Fibroblast of skin of left biceps (primary cell): Measurements from ENCODE around the gene REG4.
"Not testable (repeated sequence)": the region's sequence is repeated elsewhere in the genome, so short reads cannot be mapped to it uniquely, and the experiment has no call there.

ENCODE experiments used
- DNase-seq, 2 experiments: peaks; one replicate each; pipeline ENCODE4 v3.0.0-alpha.2; 2013; ENCODE audit warnings: low read depth in 2 of 2

REG4 gene

DNA sequence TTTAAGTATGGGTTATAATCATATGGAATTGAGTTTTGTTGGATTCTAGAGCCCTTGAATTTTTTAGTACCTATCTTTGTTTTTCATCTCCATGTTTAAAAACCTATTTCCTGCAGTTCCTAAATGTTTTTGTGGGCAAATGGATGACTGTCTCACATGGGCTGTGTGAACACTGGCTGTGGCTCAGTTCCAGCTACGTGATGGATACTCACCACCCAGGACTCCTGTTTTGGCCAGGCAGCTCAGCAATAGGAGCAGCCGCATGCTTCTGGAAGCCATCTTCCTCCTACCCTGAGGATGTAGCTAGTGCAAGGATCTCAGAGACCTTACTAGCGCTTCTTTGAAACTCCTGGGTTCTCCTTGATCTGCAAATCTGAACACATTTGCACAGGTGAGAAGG lies 2.8 kb downstream of the REG4 start:
- no peak for DNase-seq

DNA sequence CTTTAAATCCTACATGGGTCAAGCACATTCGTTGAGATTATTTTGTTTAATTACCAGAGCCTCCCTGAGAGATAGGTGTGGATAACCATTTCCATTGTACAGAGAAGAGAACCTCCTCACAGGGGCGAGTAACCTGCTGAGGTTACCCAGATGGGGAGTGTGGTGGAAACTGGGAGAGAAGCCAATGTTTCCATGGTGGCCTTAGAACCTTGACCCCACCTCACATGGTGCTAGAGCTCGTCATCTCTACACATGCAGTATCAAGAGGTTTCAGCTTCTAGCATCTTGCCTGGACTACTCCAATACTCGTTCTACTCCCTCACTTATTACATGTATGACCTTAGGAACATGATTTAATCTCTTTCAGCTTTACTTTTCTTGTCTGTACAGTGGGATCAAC lies 4.8 kb downstream of the REG4 start:
- DNase-seq: no peak

DNA sequence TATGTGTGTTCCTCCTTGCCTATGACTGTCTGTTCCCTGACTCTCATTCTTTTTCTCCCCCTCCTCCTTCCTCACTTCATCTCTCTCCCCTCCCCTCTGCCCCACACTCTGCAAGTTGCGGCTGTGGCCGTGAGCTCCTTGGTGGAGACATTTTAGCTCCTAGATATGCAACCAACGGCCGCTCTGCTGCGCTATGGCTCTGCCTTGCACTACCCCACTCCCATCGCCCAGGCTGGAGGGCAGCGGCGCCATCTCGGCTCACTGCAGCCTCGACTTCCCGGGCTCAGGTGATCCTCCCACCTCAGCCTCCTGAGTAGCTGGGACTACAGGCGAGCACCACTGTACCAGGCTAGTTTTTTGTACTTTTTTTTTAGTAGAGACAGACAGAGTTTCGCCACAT lies 5.5 kb downstream of the REG4 start:
- DNase-seq: no peak

DNA sequence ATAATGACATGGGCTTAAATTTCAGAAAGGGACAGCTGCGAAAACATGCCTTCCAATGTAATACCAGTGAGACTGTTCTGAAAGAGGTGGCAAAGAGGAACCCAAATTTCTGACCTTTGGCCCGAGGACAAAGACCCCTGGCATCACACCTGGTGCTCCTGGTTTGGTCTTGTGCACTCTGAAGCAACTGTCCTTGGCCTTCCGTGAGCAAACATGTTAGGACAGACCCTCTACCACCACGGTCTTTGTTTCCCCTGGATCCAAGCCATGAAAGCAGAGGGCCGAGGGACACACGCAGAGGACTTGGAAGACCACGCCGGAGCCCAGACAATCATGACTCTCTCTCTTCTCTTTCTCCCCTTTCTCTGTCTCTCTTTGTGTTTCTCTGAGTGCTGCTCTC lies 6.0 kb downstream of the REG4 start:
- no peak for DNase-seq

DNA sequence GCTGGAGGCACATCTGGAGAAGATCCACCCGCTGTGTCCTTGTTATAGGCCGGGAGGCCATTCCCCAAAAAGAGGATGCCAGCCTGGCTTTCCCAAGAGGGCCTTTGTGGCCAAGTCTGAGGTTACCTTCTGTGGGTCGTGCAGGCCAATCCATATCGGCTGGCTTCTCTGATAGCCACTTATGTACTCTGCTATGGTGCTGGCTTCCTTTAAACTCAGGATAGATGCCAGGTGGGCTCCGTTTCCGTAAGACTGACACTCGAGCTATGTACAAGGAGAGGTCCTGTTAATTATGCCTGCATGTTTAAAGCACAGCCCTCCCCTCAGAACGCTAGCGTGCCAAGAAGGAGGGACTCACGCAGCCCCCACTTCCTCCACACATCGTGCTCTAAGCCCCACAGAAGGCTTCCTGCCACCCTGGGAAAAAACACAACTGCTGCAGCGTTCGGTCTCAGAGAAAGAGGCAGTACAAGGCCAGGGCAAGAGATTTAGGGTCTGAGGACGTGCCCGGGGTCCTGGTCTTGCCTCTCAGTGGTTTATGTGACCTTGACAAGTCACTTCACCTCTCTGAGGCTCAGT lies 11.6 kb downstream of the REG4 start:
- no peak for DNase-seq

DNA sequence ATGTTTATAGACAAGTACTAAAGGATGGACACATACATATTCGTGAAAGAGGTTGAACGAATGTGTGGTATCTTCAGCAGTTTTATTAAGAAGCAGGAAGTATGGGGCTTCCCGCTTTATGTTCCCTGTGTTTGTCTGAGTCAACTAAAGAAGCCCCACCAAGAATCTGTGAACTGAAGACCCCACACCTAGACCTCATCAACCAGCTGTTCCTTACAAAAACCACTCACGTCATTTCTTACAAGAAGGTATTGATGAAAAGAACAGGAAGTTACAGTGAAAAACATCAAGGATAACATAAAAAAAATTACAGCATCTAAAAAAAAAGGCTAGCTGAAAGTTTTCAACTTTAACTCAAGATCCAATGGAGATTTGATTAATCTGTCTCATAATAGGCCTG lies 12.3 kb downstream of the REG4 start:
- no peak for DNase-seq

DNA sequence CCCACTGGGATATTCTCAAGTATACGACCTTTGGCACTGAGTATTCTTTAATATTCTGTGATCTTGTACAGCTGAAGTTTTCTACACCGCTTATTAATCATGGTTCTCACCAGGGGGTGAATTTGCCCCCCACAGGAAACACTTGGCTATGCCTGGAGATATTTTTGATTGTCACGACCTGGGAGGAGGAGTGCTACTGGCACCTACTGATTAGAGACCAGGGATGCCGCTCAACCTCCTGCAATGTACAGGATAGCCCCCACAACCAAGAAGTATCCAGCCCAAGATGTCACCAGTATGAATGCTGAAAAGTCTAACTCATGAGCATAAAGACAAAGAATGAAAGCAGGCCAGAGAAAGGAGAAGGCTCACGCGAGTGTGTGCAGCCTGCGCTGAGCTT lies 13.7 kb downstream of the REG4 start:
- DNase-seq: no peak

DNA sequence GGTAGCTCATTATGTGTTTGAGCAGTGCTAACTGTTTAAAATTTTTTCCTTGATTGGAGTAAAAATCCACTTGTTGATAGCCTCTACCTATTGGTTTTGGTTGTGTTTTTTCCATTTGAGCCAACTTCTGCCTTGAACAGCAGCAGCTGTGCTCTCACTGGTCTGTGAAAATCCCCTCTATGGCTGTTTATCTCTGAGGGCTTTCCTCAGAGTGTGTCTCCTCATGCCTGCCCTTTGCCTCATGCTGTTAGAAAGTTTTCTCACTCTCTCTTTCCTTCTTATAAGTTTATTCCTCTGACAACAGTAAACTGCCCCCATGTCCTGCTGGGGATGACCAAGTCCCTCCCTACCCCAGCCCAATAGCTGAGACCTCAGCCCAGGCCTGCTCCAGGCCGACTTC lies 14.1 kb downstream of the REG4 start:
- DNase-seq: no peak

DNA sequence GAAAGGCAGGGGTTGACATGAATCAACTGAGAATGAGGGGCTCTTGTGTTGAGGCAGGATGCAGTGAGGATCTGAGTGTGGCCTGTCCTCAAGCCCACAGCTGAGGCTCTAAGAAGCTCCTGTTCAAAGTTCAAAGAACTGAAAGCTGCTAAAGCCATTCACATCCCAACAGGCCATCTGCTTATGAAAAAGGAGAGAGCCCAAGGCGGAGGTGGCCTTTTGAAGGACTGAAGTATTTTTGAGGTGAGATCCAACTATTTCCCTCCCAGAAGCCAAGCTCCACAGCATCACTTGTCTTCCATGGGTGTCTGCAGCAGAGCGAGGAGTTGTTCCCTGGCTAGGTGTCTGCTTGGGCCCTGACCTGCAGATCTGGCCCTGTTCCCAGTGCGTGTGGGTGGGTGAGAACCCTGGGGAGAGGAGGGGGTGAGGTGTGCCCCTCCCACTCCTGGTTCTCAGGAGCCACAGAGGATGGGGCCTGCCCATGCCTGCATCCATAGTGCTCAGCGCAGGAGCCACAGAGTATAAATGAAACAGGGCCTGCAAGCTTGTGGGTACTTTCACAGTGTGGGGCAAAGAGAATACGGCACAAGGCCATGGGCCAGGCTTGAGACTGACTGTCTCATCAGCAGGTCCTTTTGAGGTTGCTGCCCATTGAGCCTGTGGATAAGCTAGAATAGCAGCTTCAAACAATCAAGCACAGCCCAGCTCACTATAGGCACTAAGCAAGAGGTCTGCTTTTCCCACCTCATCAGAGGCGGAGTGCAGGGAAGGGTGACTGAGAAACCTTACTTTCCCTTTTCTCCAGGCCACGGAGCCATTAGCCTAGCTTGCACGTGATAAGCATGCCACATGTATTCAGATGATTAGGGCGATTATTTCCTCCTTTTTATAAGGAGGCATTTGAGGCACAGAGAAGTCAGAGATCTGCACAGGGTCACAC lies 15.7 kb downstream of the REG4 start:
- no peak for DNase-seq

DNA sequence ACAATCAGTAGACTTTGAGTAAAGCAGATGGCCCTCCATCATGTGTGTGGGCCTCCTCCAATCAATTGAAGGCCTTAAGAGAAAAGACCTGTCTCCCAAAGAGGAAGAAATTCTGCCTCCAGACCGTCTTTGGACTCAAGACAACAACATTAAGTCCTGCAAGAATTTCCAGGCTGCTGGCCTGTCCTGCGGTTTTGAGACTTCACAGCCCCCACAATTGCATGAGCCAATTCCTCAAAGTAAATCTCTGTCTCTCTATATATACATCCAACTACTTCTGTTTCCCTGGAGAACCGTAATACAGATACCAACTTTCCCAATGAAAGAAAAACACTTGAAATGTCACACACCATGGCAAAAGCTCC lies 16.4 kb downstream of the REG4 start:
- DNase-seq: no peak

DNA sequence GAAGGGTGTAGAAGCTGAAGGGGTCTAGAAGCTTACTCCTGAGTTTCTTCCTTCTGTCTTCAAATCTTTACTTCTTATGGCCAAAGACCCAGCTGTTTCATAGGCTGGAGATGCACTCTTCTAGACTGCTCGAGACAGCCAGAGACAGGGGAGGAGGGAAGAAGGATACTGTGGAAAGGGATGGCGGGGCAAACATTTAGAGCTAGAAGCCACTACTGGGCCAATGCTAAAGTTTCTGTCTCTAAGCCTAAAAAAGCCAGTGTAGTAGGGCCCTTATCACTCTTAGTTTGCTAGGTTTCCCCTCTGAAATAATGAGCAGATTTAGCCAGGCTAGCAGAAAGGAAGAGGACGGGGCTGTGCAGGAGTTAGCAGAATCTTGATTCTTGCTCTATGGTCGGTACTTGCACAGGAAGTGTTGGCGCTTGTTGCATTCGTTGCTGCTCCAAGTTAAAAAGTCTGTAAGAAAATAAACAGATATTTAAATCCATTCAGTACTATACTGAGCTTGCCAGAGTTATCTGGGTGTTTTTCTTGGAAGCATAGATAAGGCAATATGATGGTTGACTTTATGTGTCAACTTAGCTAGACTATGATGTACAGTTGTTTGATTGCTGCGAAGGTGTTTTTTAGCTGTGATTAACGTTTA lies 16.9 kb downstream of the REG4 start:
- DNase-seq: no peak

DNA sequence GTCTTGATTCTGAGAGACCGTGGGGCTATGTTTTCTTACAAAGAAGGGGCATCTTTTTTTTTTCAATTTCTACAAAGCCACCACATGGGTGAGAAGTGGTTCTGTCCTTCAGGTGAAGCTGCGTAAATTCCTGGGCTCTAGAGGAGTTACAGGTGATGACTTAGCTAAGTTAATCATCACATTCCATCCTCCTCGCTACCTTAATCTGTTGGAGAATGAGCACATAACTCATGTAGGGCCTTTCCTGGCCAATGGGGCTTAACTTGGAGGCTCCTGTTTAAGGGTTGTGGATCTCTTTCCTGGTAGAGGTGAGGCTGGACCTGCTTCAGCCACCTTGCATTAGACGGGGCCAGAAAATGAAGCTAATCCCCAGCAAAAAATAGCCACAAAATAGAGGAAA lies 19.9 kb downstream of the REG4 start:
- DNase-seq: no peak

DNA sequence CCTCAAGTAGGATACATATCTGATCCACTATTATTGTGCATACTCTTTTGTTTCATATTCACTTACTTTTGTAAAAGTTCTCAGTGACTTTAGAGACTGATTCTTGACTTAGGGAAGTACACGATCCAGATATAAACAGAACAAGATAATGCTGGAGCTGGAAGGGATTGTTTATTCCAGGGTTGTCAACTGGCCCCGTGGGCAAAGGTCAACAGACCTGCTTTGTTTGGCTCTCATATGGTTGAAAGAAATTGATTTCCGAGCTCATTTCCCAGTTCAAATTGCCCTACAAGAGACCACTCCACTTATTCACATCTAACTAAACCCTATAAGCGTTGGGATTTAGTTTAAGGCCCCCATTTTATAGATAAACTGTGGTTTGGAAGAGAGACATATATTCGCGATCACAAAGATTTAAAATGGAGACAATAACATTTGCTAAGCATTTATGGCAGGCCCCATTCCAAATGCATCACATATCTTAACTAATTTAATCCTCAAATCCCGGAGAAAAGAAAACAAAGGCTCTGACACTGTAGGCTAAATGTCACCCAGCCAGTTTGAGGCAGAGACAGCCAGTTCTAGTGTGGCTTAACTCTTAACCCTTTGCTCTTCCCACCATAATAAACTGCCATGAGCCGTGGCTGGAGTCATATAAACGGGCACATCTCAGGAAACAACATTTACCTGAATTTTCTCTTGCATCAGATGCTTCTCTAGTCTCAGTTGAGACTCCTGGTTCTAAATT lies 20.6 kb downstream of the REG4 start:
- DNase-seq: no peak

DNA sequence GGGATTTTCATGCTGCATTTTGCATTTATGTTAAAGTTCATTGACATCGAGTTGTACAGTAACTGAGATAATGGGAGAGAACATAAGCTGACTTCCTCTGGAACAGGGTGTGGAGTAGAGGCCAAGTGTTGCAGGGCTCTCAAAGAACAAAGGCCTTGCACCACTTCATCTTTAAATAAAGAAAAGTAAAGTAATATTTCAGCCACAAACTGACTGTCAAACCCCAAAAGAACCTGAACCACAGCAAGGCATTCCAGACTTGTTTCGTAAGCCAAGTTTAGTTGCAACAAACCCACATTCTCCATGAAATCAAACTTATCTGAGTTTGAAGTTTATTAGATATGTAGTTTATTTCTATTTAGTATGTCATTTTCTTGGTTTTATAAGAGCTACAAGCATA lies 23.5 kb downstream of the REG4 start:
- DNase-seq: no peak

DNA sequence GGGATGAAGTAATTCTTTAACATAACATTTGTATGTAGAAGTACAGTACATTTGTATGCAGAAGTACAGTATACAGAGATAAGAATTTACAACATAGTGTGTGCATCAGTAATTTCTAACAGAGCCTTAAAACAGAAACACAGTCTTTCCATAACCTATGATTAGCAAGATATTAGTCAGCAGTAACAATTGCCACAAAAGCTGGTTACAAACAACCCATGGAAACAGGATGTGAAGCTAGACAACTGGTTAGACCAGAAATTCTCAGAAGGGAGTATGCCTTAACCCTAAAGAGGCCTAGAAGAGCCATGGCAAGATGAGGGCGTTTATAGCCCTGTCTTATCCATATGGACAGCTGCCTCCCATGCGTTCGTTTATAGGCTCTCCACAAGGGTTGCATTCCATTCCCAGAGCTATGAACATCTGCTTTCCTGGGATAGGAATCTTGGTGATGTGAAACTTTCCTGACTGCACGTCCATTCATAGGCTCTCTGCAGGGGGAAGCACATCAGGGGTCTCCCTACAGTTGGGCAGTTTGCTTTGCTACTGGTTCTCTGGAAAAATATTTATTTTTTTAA lies 24.7 kb downstream of the REG4 start:
- not testable (repeated sequence) for DNase-seq

DNA sequence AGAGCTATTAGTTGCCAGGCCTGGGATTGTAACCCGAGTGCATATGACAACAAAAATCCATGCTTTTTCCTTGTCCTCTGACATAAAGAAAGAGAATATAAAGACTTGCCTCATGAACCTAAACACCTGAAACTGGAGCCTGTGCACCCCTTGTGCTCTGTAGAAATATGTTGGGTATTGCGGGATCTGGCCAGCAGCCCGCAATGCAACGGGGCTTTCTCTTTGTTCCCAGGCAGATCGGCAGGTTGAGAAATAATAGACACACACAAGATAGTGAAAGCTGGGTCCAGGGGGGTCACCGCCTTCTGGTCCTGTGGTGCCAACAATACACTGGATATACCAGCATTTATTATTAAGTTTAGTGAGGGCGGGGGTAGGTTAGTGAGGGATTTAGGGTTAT lies 25.2 kb downstream of the REG4 start:
- DNase-seq: not testable (repeated sequence)

DNA sequence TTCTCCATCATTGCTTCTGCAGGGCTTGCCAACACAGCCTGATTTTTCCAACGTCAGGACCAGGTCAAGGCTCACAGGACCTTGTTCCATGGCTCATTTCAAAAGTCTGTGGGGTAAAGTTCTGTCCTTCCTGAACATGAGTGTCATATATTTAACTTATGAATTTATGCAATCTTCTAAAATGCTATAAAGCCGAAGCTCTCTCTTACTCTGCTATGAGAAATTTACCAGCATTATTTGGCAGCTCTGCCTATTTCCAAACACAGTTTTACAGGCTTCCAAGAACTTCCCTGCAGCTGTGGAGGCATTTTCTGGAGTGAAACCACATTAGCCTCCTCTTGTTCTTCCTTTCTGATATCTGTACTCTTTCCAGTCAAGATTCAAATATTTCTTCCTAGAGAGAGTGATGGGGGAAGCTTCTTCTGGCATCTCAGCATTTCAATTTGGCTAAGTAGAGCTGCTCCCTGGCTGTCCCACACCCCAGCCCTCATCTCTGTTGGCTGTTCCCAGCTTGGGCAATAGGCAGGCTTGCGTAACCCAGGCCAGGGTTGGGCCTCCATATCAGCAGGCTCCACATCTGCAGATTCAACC lies 27.0 kb downstream of the REG4 start:
- DNase-seq: no peak

DNA sequence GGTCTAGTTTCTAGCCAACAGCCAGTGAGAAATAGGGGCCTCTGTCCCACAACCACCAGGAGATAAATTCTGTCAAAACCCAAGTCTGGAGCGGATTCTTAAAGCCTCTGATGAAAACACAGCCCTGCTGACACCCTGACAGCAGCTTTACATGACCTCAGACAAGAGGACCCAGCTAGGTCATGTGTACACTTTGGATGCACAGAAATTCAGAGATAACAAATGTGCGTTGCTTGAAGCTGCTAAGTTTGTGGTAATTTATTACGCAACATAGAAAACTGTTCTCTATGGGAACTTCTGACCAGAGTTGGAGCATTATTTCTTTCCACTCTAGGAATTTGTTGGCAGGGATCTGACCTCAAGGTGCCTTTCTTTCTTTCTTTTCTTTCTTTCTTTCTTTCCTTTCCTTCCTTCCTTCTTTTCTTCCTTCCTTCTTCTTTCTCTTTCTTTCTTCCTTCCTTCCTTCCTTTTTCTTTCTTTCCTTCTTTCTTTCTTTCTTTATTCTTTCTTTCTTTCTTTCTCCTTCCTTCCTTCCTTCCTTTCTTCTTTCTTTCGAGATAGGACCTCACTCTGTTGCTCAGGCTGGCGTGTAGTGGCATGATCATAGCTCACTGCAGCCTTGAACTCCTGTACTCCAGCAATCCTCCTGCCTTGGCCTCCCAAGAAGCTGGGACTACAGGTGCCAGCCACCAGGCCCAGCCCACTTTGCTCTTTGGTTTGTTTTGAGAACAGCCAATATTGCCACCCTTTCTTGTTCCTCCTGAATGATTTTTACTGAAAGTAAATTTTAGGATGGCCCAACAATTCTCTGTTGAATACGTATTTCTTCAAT lies 27.7 kb downstream of the REG4 start:
- DNase-seq: no peak

DNA sequence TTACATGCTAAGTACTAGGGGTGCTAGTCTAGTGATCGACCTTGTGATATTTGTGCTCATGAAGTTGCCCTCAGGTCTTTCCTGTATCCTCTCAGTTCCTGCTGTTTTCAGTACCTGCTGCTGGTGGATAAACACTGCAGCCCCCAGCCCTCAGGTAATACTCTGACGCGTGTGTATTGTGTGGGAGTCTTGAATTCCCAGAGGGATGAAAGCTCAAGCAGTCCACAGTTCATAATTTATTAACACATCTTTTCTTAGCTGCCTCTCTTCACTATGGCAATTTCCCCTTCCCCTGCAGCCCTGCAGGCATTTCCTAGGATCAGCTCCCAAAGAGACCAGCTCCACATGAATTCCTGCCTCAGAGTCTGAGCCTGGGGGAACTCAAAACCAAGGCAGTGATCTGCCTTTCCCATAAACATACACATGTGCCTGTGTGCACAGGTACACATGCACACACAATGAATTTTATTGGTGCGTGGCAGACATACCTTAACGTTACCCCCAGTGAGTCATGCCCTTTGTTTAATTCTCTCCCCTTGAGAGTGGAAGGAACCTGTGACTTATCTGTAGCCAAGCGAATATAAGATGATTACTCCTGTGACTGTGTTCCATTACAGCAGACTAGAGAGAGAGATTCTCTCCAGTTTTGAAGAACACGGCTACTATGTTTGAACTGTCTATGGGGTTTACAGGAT lies 28.5 kb downstream of the REG4 start:
- DNase-seq: no peak
